ENCODE data around the gene PLCL1. TPM values are rescaled to one million over a fixed set of nuclear protein-coding genes. Genes with fewer than 3 reads are reported as not detected.

PLCL1 gene
- total and polyA plus RNA-seq, 10 of the 15 experiments (the other 5 are each of a cell fraction or from before 2014, with no cell fraction given): 0.03 to 1.5 (median 0.22) TPM

GRCh38 chr2:197866455-197866854 lies 62.1 kb downstream of the PLCL1 start:
- Histone ChIP-seq H3K4me3 (no peak overlapping the region), H3K27me3 (replicated peaks in 1 of 2; ENCODE audit: control insufficient read depth in 2 of 2, insufficient read depth in 2 of 2, low read length in 1 of 2) (peaks cover 0 to 4% of the 10 kb centered on the region in 2 experiments; a peak in 1 of 4 replicates), H4K20me1 (ENCODE audit: control insufficient read depth, insufficient read depth) (no peaks in the 10 kb centered on the region), H3K9me3 (replicated peaks; ENCODE audit: control insufficient read depth, insufficient read depth, low read length) (no peaks in the 10 kb centered on the region), H3K36me3 (ENCODE audit: control insufficient read depth in 2 of 2, insufficient read depth in 2 of 2, low read length in 1 of 2) (no peaks in the 10 kb centered on the region), H3K79me2 (ENCODE audit: control insufficient read depth, insufficient read depth, low read length) (no peaks in the 10 kb centered on the region), H3K9ac (ENCODE audit: control insufficient read depth, insufficient read depth, low read length) (no peak overlapping the region), H3K4me2 (ENCODE audit: control insufficient read depth, insufficient read depth) (no peak overlapping the region), H3K27ac (ENCODE audit: control insufficient read depth, insufficient read depth) (no peak overlapping the region), H2AFZ (ENCODE audit: control insufficient read depth, low read depth, low read length) (no peak overlapping the region), H3K4me1 (ENCODE audit: control insufficient read depth, insufficient read depth, low read length) (no peaks in the 10 kb centered on the region)
- BruUV-seq (replicated peaks): no TSS peak
- FAIRE-seq (no peak), ATAC-seq (no peak), DNase-seq (ENCODE audit: low read depth, low spot score) (no peak)
- POLR2A ChIA-PET: interaction anchor here (1.2 kb wide), 1 partner anchor 12 kb away, joined by 3 read pairs; no protein-coding TSS in a partner anchor
- no peak for TF ChIP-seq SMC3 (IDR thresholded peaks at IDR 0.05; ENCODE audit: borderline replicate concordance, low read length)
- no peak for TF ChIP-seq FOXK2 (IDR thresholded peaks at IDR 0.05)
- TF ChIP-seq PBX3 (IDR thresholded peaks at IDR 0.05; ENCODE audit: insufficient replicate concordance, low read depth, low read length): no peak
- no peak for TF ChIP-seq CTCF (IDR thresholded peaks at IDR 0.05 in 2 of 3, conservative IDR thresholded peaks at IDR 0.05 in 1 of 3; ENCODE audit: control insufficient read depth in 2 of 3, extremely low read depth in 1 of 3, insufficient read depth in 1 of 3, low read depth in 3 of 3, low read length in 3 of 3)
- TF ChIP-seq MLLT1 (IDR thresholded peaks at IDR 0.05): no peak
- TF ChIP-seq, protein P1, sequence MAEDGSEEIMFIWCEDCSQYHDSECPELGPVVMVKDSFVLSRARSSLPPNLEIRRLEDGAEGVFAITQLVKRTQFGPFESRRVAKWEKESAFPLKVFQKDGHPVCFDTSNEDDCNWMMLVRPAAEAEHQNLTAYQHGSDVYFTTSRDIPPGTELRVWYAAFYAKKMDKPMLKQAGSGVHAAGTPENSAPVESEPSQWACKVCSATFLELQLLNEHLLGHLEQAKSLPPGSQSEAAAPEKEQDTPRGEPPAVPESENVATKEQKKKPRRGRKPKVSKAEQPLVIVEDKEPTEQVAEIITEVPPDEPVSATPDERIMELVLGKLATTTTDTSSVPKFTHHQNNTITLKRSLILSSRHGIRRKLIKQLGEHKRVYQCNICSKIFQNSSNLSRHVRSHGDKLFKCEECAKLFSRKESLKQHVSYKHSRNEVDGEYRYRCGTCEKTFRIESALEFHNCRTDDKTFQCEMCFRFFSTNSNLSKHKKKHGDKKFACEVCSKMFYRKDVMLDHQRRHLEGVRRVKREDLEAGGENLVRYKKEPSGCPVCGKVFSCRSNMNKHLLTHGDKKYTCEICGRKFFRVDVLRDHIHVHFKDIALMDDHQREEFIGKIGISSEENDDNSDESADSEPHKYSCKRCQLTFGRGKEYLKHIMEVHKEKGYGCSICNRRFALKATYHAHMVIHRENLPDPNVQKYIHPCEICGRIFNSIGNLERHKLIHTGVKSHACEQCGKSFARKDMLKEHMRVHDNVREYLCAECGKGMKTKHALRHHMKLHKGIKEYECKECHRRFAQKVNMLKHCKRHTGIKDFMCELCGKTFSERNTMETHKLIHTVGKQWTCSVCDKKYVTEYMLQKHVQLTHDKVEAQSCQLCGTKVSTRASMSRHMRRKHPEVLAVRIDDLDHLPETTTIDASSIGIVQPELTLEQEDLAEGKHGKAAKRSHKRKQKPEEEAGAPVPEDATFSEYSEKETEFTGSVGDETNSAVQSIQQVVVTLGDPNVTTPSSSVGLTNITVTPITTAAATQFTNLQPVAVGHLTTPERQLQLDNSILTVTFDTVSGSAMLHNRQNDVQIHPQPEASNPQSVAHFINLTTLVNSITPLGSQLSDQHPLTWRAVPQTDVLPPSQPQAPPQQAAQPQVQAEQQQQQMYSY (CRISPR knock-in tag; IDR thresholded peaks at IDR 0.05): no peak
- no peak for TF ChIP-seq MYB (IDR thresholded peaks at IDR 0.05; ENCODE audit: borderline replicate concordance, low read depth, low read length)
- TF ChIP-seq, protein P2, sequence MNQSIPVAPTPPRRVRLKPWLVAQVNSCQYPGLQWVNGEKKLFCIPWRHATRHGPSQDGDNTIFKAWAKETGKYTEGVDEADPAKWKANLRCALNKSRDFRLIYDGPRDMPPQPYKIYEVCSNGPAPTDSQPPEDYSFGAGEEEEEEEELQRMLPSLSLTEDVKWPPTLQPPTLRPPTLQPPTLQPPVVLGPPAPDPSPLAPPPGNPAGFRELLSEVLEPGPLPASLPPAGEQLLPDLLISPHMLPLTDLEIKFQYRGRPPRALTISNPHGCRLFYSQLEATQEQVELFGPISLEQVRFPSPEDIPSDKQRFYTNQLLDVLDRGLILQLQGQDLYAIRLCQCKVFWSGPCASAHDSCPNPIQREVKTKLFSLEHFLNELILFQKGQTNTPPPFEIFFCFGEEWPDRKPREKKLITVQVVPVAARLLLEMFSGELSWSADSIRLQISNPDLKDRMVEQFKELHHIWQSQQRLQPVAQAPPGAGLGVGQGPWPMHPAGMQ (IDR thresholded peaks at IDR 0.05; ENCODE audit: borderline replicate concordance): no peak
- no peak for TF ChIP-seq HDAC2 (IDR thresholded peaks at IDR 0.05)
- TF ChIP-seq STAT3 (IDR thresholded peaks at IDR 0.05; ENCODE audit: low read depth, low read length): no peak
- TF ChIP-seq ZSCAN29 (IDR thresholded peaks at IDR 0.05): no peak
- RAD21 ChIA-PET (ENCODE audit: unreplicated experiment): interaction anchor here (0.6 to 1.5 kb wide), 5 partner anchors 9 to 209 kb away, joined by 3 read pairs; no protein-coding TSS in a partner anchor
- SMC1A ChIA-PET (ENCODE audit: uncharacterized antibody, unreplicated experiment): interaction anchor here (0.9 to 3.7 kb wide), 10 partner anchors 9 to 170 kb away, joined by 3 to 18 read pairs (median 4); no protein-coding TSS in a partner anchor
- in situ Hi-C loops (cut with MboI) (no loop called here), intact Hi-C loops (cut with micrococcal nuclease; ENCODE audit: unreplicated experiment) (no loop called here)
- CTCF ChIA-PET: interaction anchor here (1.3 to 1.8 kb wide), 2 partner anchors 18 to 53 kb away, joined by 3 to 6 read pairs; no protein-coding TSS in a partner anchor
